Medulla oblongata (tissue), 1 donor: ENCODE measurements around the gene EXOC4.

Experiments used
- DNase-seq: peaks from one replicate; pipeline ENCODE4 v3.0.0-alpha.2; 2015; ENCODE audit errors: extremely low spot score

Gene EXOC4

DNA sequence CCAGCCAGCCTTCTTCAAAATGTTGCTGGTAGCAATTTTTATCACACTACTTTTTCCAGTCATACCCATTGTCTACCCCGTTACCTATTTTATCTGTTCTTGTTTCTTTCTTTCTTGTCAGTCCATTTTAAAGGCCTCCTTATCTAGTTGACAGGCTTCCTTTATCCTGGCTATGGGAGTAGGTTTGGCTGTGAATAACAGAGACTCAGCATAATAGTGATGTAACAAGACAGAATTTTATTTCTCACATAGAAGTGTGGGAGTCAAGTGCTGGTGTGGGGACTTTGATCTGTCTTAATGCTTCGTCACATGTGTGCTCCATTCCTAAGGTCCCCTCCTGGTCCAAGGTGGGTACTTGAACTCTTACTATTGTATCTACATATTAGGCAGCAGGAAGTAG is 283.6 kb downstream of the EXOC4 start:
- no peak for DNase-seq

- no peak for DNase-seq
These were observed 286.1 kb downstream of the EXOC4 start for GRCh38 chr7:133539016-133539415.

- DNase-seq, result no peak
These were observed 287.4 kb downstream of the EXOC4 start for GRCh38 chr7:133540096-133540860.

DNA sequence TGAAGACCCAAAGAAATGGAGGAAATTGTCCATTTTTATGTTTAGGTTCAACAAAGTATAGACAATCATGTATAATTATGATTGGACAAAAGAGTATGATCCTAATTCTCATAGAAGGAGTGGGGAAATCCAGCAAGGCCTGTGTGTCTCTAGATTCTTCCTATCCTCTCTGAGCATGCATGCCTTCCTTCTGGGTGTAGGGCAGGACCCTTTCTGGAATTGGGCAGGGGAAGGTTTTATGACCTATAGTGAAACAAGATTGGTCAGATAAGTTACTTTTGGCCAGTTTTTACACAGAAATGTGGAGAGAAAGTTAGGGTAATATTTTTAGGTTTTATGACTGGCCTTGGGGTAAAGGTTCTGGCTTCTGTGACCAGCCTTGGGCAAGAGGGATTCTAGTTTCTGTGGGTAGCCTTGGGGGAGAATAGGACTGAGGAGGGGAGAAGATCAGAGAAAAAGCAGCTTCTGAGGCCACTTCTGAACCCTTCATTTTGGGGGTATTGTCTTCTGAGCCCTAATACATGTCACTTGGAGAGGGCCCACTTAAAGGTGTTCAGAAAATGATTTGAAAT is 289.4 kb downstream of the EXOC4 start:
- no peak for DNase-seq

DNA sequence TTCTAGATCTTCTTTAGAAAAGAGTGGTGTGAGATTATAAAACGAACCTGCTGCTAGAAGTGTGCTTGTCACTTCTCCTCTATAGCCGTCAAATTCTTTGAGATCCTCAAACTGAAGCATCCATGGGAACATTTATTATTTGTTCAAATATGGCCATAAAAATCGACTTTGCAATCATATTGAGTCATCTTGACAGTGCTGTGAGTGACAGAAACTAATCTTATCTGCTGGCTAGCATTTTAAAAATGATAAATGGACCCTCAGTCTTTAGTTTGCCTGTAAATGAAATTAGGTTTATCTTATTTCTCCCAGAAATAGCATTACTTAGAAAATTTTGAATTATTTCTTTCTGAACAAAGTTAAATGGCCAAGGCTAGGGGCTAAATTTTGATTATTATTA is 290.8 kb downstream of the EXOC4 start:
- no peak for DNase-seq

DNA sequence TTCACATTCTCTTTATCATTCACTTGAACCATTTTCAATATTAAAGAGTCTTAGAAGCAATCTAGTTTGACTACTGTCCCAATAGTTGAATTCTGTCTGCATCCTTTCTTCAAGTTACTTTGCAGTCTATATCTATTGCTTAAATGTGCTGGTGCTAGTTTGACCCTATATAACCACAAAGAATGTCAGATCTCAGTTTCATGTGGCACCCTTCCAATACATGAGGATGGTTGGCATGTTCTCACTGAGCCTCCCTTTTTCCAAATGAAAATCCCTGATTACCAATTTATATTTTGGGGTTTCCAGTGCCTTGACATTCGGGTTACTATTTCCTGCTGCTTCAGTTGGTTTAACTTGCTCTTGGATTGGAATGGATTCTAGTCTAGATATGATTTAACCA is 292.7 kb downstream of the EXOC4 start:
- no peak for DNase-seq

DNA sequence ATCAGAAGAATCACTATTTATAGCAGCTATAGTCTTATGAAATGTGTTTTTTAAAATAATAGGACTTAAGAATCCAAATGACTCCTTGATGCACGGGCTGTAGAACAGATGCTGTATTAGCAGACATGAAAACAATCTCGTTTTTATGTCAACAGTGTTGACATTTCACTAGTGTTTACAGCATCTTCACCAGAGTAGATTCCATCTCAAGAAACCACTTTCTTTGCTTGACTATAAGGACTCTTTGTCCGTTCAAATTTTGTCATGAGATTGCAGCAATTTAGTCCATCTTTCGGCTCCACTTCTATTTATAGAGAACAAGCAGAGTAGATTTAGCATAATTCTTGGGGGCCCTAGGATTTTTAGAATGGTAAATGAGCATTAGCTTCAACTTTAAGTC is 295.1 kb downstream of the EXOC4 start:
- no peak for DNase-seq

DNA sequence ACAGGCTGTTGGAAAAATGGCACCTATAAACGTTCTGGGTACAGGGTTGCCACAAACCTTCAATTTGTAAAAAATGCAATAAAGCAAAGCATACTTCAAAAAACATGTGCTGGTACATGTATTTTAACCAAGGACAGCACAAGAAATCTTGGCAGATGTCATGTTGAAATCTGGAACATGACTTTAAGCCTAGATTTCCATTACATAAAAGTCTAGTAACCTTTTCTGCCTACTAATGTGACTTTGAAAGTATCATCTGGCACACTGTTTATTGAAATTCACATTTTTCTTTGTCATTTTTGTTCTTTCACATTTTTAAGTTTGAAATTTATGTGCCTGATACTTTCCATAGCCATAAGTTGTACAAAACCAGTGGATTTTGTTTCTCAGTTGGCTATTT is 296.8 kb downstream of the EXOC4 start:
- DNase-seq, result no peak

GRCh38 chr7:133550145-133550544 is 297.3 kb downstream of the EXOC4 start:
- DNase-seq, result no peak

GRCh38 chr7:133550811-133551210 is 297.9 kb downstream of the EXOC4 start:
- no peak for DNase-seq

- DNase-seq, result no peak
These were observed 298.6 kb downstream of the EXOC4 start for GRCh38 chr7:133551466-133551865.

DNA sequence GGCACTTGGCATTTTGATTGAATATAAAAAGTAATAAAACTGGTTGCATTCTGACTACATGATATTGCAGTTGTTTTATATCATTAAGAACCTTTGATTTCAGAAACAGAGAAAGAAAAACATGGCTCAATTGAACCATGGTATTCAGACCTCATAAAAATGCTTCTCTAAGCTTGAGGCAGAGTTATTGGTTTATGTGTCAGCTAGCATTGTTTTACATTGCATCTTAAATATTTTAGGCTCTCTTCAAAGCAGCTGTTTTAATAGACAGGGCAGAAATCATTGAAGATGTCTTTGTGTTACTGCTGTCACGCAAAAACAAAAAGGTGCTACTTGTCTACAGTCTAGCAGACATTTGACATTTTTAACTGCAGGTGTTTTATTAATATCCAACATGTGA is 299.2 kb downstream of the EXOC4 start:
- no peak for DNase-seq

- no peak for DNase-seq
These were observed 301.5 kb downstream of the EXOC4 start for GRCh38 chr7:133554330-133554729.

DNA sequence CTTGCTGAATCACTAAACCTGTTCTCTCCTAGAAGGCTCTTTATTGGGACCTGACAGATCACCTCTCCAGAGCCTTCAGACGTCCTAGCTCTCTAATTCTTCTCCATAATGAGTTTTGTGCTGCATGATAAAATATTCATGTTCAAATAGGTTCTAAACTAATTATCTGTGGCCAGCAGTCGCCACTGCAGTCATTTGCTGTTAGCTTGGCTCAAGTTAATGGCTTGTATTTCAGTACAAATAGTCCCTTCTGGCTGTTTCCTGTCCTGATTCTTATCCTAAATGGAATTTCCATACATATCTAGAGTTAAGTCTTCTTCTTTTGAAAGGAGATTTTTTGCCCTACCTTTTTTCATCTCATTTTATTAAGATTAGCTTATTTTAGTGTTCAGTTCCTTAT is 303.2 kb downstream of the EXOC4 start:
- no peak for DNase-seq

GRCh38 chr7:133556553-133556952 is 303.7 kb downstream of the EXOC4 start:
- DNase-seq, result no peak

DNA sequence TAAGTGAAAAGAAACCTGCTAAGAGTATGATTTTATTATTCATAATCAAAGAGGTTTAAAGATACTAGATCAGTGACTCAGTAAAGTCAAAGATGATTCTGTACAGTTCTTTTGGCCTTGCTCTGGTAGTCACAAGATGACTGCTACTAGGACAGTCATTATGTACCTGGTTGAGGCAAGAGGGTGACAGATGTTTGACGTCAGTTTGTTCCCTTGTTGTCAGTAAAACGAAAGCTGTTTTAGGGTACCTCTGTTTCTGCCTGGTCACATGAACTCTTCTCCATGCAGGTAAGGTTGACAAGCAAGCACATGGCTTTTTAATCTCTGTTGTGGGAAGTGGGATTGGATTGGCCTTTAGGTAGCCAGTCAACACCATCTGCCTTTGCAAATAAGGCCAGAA is 308.0 kb downstream of the EXOC4 start:
- DNase-seq, result no peak

- DNase-seq, result no peak
These were observed 308.5 kb downstream of the EXOC4 start for GRCh38 chr7:133561396-133561795.

- no peak for DNase-seq
These were observed 309.7 kb downstream of the EXOC4 start for GRCh38 chr7:133562621-133563020.

GRCh38 chr7:133563251-133563650 is 310.4 kb downstream of the EXOC4 start:
- no peak for DNase-seq

DNA sequence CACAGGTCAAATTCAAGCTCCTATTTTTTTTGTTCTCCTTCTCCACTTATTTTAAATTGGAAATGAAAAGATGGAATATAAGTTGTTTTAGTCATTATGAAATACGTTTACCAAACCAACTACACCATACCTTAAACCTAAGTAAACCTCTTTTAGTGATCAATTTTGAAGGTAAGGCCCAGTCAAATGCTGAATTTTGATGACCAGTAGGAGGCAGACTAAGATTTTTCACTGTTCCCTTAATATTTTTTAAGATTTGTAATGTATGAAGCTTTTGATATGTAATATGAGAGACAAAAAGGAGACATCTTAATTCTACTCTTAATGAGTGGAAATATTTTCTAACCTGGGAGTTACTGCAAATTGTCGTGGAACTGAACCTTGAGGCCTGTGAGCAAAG is 311.6 kb downstream of the EXOC4 start:
- no peak for DNase-seq

- DNase-seq, result no peak
These were observed 315.7 kb downstream of the EXOC4 start for GRCh38 chr7:133568544-133568943.

DNA sequence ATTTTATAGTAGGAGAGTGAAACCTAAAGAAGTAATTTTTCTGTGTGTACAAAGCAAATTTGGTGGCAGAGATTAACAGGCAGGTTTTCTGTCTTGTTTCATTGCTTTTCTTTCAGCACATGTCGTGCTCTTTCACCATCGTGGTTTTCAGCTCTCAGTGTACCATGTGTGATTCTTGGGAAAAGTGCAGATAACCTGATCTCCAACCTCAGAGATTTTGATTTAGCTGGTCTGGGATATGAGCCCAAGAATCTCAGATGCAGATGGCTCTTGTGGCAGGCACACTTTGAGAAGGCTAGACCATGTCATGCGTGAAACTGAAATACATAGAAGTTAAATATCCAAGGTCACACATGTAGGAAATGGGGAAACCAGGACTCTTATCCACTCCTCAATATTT is 317.4 kb downstream of the EXOC4 start:
- DNase-seq, result no peak

DNA sequence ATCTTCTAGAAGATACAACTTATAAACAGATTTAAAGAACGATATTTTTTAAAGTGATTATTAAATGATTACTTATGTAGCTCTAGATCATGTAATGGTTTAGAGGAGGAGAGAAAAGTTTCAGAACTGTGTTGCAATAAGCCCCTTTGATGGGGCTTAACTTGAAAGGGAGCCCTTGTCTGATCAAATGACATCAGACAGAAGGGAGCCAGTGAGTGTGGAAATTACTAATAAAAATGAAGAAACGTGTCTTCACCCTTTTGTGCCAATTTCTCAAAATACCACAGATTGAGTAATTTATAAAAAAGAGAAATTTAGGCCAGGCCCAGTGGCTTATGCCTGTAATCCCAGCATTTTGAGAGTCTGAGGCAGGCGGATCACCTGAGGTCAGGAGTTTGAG is 318.2 kb downstream of the EXOC4 start:
- no peak for DNase-seq

- no peak for DNase-seq
These were observed 319.2 kb downstream of the EXOC4 start for GRCh38 chr7:133572087-133572486.
